Spleen (tissue), 11 donors: ENCODE data around the gene TXNRD2. TPM values are rescaled to one million over a fixed set of nuclear protein-coding genes. Genes with fewer than 3 reads are reported as not detected.

Experiments used
- DNase-seq: peaks from one replicate; pipeline ENCODE4 v3.0.0-alpha.2; 2020
- H3K27ac ChIP-seq, 8 donors: fragments of 200-600 bp; sonication (generic) in 7 of 8; 1 replicate in 4 of 8; 2 replicates in 4 of 8; pipeline versions ENCODE4 v1.5.0 to v1.8.0; 2016 to 2021; ENCODE audit warnings: inconsistent platforms in 4 of 8, mild to moderate bottlenecking in 4 of 8, moderate library complexity in 1 of 8
- H3K27me3 ChIP-seq, 7 donors: fragments of 200-600 bp; sonication (generic) in 6 of 7; replicated peaks in 1 of 7; 1 replicate in 4 of 7; 2 replicates in 3 of 7; pipeline versions ENCODE4 v1.5.0 to v1.8.0; 2016 to 2021; ENCODE audit warnings: inconsistent platforms in 3 of 7, mild to moderate bottlenecking in 1 of 7
- H3K36me3 ChIP-seq, 6 donors: fragments of 200-600 bp; sonication (generic) in 5 of 6; 1 replicate in 4 of 6; 2 replicates in 2 of 6; pipeline versions ENCODE4 v1.5.0 to v1.8.0; 2016 to 2021; ENCODE audit warnings: inconsistent platforms in 2 of 6
- H3K4me1 ChIP-seq, 6 donors: fragments of 200-600 bp; sonication (generic) in 5 of 6; 1 replicate in 3 of 6; 2 replicates in 3 of 6; pipeline versions ENCODE4 v1.5.0 to v1.8.0; 2016 to 2021; ENCODE audit warnings: inconsistent platforms in 3 of 6
- H3K4me3 ChIP-seq, 8 donors: fragments of 200-600 bp; sonication (generic) in 7 of 8; 1 replicate in 4 of 8; 2 replicates in 4 of 8; pipeline versions ENCODE4 v1.5.0 to v1.8.0; 2016 to 2021; ENCODE audit warnings: inconsistent platforms in 4 of 8, mild to moderate bottlenecking in 4 of 8, moderate library complexity in 2 of 8
- H3K9me3 ChIP-seq, 8 donors: fragments of 200-600 bp; sonication (generic) in 7 of 8; 1 replicate in 4 of 8; 2 replicates in 4 of 8; pipeline versions ENCODE4 v1.5.0 to v1.8.0; 2016 to 2021; ENCODE audit warnings: inconsistent platforms in 4 of 8
- POLR2A ChIP-seq, 3 donors: fragments of 450-650 bp; IDR thresholded peaks; one replicate each; pipeline ENCODE4 v1.5.1; 2017; ENCODE audit warnings: antibody characterized with exemption in 3 of 3, mild to moderate bottlenecking in 1 of 3
- POLR2AphosphoS5 ChIP-seq, 3 donors: sonication (generic); formaldehyde crosslinking; IDR thresholded peaks; one replicate each; pipeline ENCODE4 v1.5.1; 2017; ENCODE audit warnings: antibody characterized with exemption in 3 of 3
- WGBS, 5 donors: extraction: QIAGEN DNeasy Blood & Tissue Kit in 3 of 5; methylation state at CpG; one replicate each; pipeline versions ENCODE4 v1.1.5 to v1.1.7; 2013 to 2018; 5-methylcytosine and 5-hydroxymethylcytosine counted together
- intact Hi-C: fragments of 100-400 bp; cut with DNase I; formaldehyde crosslinking; loops from one replicate; pipeline ENCODE4 v1.15.0; 2023; ENCODE audit warnings: low total_unique reads
- polyA plus RNA-seq, 3 donors: library from polyadenylated mRNA; stranded (reverse); fragments of 200-250 nt; gene quantifications; one replicate each; pipeline ENCODE4 v1.2.1, GENCODE V29; 2013
- total RNA-seq, 7 donors: library from RNA; depleted of rRNA in 3 of 7; stranded (reverse); fragments of >200 nt in 3 of 7; fragmentation: NEBNext Ultra II Directional in 4 of 7; extraction: Animal tissue kit (Norgen Biotek cat#: 25700) in 4 of 7; gene quantifications; one replicate each; pipeline versions ENCODE4 v1.1.0 to v1.2.1, GENCODE V29; 2016 to 2021
- TF ChIP-seq, protein P1 (sequence below), 11 experiments: fragments of 200-600 bp in 7 of 11; fragments of 450-650 bp in 4 of 11; sonication (generic) in 4 of 11; IDR thresholded peaks in 8 of 11; conservative IDR thresholded peaks in 3 of 11; 1 replicate in 7 of 11; 2 replicates in 4 of 11; pipeline versions ENCODE4 v1.4.0 to v1.8.0; 2016 to 2021; ENCODE audit warnings: antibody characterized with exemption in 11 of 11, inconsistent platforms in 4 of 11, mild to moderate bottlenecking in 1 of 11
- donor health status: healthy with polysubstance abuse.
- donor health status: DM: no; HTN: no; CAD: no; lungs with moderate emphysema.
- donor health status: DM: no; HTN: no; CAD: no.
- donor health status: Bipolar disorder and iron deficiency.
- donor health status: healthy.
- donor health status: DM: no; HTN: no; CAD: no.
- donor health status: DM: yes; HTN: yes; CAD: no.

TXNRD2 gene
- total and polyA plus RNA-seq, 10 donors: 21.6 to 45.9 (median 35.5) TPM

DNA sequence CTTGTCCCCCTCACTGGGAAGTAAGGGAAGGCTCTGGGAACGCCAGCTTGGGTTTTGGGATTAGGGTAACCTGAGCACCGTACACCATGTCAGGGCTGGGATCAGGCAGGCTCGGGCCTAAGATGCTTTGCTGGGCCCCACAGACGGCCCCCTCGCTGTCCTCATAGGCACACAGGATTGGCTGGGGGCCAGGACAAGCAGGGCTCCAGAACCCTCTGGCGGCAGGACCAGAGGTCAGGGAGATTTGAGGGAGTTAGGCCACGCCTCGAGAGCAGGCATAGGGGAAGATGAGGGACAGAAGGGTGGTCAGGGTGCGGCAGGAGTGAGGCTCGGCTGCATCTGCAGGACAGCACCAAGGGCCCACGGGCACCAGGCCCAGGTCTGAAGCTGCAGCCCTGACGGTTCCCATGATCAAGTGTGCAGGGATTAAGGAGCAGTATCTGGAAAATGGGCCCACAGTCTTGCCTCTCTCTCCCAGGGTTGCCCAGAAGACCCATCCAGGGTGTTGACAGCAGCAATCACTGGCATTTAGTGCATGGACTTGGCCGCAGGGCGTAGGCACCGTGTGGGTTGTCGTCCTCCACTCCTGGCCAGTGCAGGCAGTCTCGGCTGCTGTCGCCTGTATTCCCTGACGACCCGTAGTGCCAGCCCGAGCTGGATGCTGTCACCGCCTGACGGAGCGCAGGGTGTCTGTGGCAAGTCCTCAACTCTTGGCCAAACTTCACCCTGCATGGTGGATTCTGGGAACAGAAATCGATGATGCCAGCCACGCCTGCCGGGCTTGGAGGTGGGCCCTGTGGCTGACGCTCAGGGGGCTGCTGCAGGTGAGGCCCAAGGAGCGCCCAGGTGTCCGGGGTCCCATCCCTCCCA, 71.2 kb downstream of the TXNRD2 start:
- TF ChIP-seq, protein P1, sequence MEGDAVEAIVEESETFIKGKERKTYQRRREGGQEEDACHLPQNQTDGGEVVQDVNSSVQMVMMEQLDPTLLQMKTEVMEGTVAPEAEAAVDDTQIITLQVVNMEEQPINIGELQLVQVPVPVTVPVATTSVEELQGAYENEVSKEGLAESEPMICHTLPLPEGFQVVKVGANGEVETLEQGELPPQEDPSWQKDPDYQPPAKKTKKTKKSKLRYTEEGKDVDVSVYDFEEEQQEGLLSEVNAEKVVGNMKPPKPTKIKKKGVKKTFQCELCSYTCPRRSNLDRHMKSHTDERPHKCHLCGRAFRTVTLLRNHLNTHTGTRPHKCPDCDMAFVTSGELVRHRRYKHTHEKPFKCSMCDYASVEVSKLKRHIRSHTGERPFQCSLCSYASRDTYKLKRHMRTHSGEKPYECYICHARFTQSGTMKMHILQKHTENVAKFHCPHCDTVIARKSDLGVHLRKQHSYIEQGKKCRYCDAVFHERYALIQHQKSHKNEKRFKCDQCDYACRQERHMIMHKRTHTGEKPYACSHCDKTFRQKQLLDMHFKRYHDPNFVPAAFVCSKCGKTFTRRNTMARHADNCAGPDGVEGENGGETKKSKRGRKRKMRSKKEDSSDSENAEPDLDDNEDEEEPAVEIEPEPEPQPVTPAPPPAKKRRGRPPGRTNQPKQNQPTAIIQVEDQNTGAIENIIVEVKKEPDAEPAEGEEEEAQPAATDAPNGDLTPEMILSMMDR (IDR thresholded peaks at IDR 0.05 in 8 of 11, conservative IDR thresholded peaks at IDR 0.05 in 3 of 11): no peak
- TF ChIP-seq POLR2AphosphoS5 (IDR thresholded peaks at IDR 0.05): peak in 1 of 3 donors; percentile 19
- Histone ChIP-seq H3K9me3 (no peaks in the 10 kb centered on the region), H3K36me3 (peaks cover 0 to 13% (median 0%) of the 10 kb centered on the region in 6 donors), H3K27me3 (no peaks in the 10 kb centered on the region), H3K4me3 (no peak overlapping the region), H3K27ac (no peak overlapping the region), H3K4me1 (peaks cover 0 to 16% (median 3%) of the 10 kb centered on the region in 6 donors)
- peak; percentile 69 for DNase-seq
- intact Hi-C loops: no loop called here
- WGBS, 5 donors: 86 to 96% (median 92%) methylated on average over 16 to 30 of the region's 30 CpGs

DNA sequence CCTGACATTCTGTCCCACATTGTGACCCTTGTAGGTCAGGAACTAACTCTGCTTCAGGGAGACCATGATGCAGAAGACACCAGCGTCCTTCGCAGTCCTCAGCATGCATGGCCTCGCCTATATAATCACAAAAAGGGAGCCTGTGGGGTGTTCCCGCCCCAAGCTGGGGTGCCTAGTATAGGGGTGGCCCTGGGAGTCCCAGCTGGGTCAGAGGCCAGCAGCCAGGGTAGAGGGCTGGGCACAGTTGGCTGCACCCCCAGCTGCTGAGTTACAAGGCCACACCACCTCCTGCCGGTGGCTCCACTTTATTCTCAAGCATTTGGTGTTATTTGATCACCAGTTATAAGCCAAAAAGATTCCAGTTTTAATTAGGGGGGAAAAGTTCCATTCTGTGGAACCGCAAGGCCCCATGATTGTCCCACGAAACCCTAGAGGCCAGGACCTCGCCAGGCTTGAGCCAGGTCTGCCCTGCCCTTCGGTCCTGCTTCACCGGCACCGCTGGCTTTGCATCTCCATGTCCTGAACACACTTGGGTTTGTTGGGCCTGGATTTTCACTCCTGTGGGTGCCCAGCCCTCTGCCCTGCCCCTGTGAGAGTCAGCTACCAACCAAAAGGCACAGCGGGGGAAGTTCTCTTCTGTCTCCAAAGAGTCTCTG, 72.0 kb downstream of the TXNRD2 start:
- no peak overlapping the region for H3K27ac ChIP-seq
- TF ChIP-seq, protein P1 (IDR thresholded peaks at IDR 0.05 in 8 of 11, conservative IDR thresholded peaks at IDR 0.05 in 3 of 11): no peak
- no peak for TF ChIP-seq POLR2AphosphoS5 (IDR thresholded peaks at IDR 0.05)
- TF ChIP-seq POLR2A (IDR thresholded peaks at IDR 0.05): no peak
- no peak overlapping the region for H3K4me3 ChIP-seq
- H3K36me3 ChIP-seq: peaks cover 0 to 5% (median 0%) of the 10 kb centered on the region in 6 donors
- no peaks in the 10 kb centered on the region for H3K27me3 ChIP-seq
- peaks cover 0 to 10% (median 3%) of the 10 kb centered on the region in 6 donors for H3K4me1 ChIP-seq
- 90 to 95% (median 95%) methylated on average over 7 to 12 of the region's 12 CpGs for WGBS, 5 donors
- no peaks in the 10 kb centered on the region for H3K9me3 ChIP-seq
- intact Hi-C loops: no loop called here
- DNase-seq: peak; percentile 73

DNA sequence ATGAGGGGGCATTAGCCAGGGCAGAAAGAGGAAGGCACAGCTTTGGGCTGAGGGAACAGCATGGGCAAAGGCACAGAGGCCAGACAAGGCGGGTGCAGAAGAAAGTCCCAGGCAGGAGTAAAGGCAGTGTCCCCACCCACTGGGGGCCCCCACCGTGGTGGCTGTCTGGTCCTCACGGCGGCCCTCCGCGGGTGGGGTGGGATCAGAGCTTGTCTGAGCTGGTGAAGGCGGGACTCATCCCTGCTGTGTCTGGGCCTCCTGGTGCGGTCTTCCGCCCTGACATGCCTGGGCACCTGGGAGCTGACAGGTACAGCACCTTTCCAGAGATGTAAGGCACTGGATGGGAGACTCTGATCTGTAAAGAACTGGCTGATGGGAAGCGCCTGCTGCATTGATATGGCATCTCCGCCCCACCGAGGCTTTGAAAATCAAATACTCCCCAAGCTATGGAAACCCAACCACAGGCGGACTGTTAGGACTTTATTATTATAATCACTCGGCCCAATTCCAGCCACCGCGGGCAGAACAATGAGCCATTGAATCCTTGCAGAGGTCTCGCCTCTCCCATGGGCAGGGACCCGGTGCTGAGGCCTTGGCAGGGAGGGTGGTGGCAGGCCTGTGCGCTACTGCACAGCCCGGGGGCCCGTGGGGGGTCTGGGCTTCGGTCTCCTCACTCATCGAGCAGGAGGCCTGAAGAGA, 72.7 kb downstream of the TXNRD2 start:
- H3K27ac ChIP-seq: no peak overlapping the region
- peak; percentile 62 for DNase-seq

More for the DNA sequence above, 72.7 kb downstream of the TXNRD2 start:
- peaks cover 0 to 3% (median 0%) of the 10 kb centered on the region in 6 donors for H3K4me1 ChIP-seq
- H3K4me3 ChIP-seq: no peak overlapping the region
- no peak for TF ChIP-seq POLR2A (IDR thresholded peaks at IDR 0.05)
- TF ChIP-seq, protein P1 (IDR thresholded peaks at IDR 0.05 in 8 of 11, conservative IDR thresholded peaks at IDR 0.05 in 3 of 11): no peak
- no peak for TF ChIP-seq POLR2AphosphoS5 (IDR thresholded peaks at IDR 0.05)
- no peaks in the 10 kb centered on the region for H3K36me3 ChIP-seq
- 83 to 96% (median 90%) methylated on average over 10 to 23 of the region's 23 CpGs for WGBS, 5 donors
- intact Hi-C loops: no loop called here
- no peaks in the 10 kb centered on the region for H3K9me3 ChIP-seq
- H3K27me3 ChIP-seq: no peaks in the 10 kb centered on the region
